Panc1 (cell line): Measurements from ENCODE around the gene LGALS13. TPM values are rescaled to one million over a fixed set of nuclear protein-coding genes. Genes with fewer than 3 reads are reported as not detected.

ENCODE experiments used
- ATAC-seq: fragments of 200-7000 bp; cut with Tn5 transposase; 2 replicates; pipeline ENCODE4 v1.9.1; 2020; ENCODE audit warnings: mild to moderate bottlenecking, moderate library complexity
- BruUV-seq: library from RNA; stranded (reverse); fragments of 400-500 nt; replicated peaks from 2 replicates; lab custom pipeline; 2021; lab: Mats Ljungman, UMichigan
- CTCF ChIA-PET: fragments of 300-600 bp; sonication (Branson Sonifier 250); formaldehyde crosslinking; loops from one replicate; lab custom pipeline; 2022; ENCODE audit warnings: antibody characterized with exemption; lab: Charles Lee
- POLR2A ChIA-PET: fragments of 300-600 bp; sonication (Branson Sonifier 250); formaldehyde crosslinking; loops from one replicate; lab custom pipeline; 2022; ENCODE audit warnings: antibody characterized with exemption; lab: Charles Lee
- DNase-seq: peaks from one replicate; pipeline ENCODE4 v3.0.0-alpha.2; 2010; ENCODE audit warnings: low read depth, low spot score
- H3K27ac ChIP-seq: 2 replicates; pipeline ENCODE4 v1.5.1; 2011; ENCODE audit warnings: mild to moderate bottlenecking, low read length, inconsistent platforms
- H3K27me3 ChIP-seq: fragments of 200-500 bp; sonication (Bioruptor generic); 2 replicates; pipeline ENCODE4 v1.6.0; 2014; ENCODE audit warnings: low read length, inconsistent platforms; ENCODE audit not compliant: control insufficient read depth, insufficient read depth
- H3K36me3 ChIP-seq: fragments of 200-500 bp; sonication (Bioruptor generic); 2 replicates; pipeline ENCODE4 v1.5.1; 2014; ENCODE audit warnings: inconsistent platforms, mild to moderate bottlenecking, low read length, moderate library complexity; ENCODE audit not compliant: control insufficient read depth, insufficient read depth
- H3K4me1 ChIP-seq: 2 replicates; pipeline ENCODE4 v1.5.1; 2011; ENCODE audit warnings: inconsistent platforms, mild to moderate bottlenecking, low read length, moderate library complexity; ENCODE audit not compliant: control insufficient read depth, insufficient read depth
- H3K4me3 ChIP-seq, 2 experiments: 2 replicates each; pipeline ENCODE4 v1.5.1; 2011 to 2012; ENCODE audit warnings: low read depth in 2 of 2, low read length in 2 of 2, mild to moderate bottlenecking in 2 of 2, inconsistent platforms in 1 of 2, moderate library complexity in 1 of 2
- H3K9me3 ChIP-seq: fragments of 200-500 bp; sonication (Bioruptor generic); 2 replicates; pipeline ENCODE4 v1.5.1; 2014; ENCODE audit warnings: low read depth, mild to moderate bottlenecking, inconsistent platforms, low read length, moderate library complexity; ENCODE audit not compliant: control insufficient read depth, insufficient read depth
- POLR2AphosphoS5 ChIP-seq: IDR thresholded peaks from 2 replicates; pipeline ENCODE4 v1.6.1; 2012; ENCODE audit warnings: mild to moderate bottlenecking, low read depth, low read length, moderate library complexity
- SIN3A ChIP-seq: IDR thresholded peaks from 2 replicates; pipeline ENCODE4 v1.6.1; 2012; ENCODE audit warnings: low read depth, mild to moderate bottlenecking, low read length, moderate library complexity, borderline replicate concordance; ENCODE audit not compliant: insufficient read depth
- TCF7L2 ChIP-seq: IDR thresholded peaks from 2 replicates; pipeline ENCODE4 v1.6.1; 2011; ENCODE audit warnings: mild to moderate bottlenecking, low read depth, low read length, inconsistent platforms
- in situ Hi-C: cut with HindIII; loops from 2 replicates; pipeline ENCODE4 v1.10.0; 2016; ENCODE audit warnings: low sequenced_read_pairs, low pct_unique_long_range_greater_than_20kb
- intact Hi-C: fragments of 100-400 bp; cut with micrococcal nuclease; formaldehyde crosslinking; loops from one replicate; pipeline ENCODE4 v1.10.0; 2022; ENCODE audit not compliant: unreplicated experiment
- total RNA-seq: library from RNA; stranded (reverse); gene quantifications from one replicate; pipeline ENCODE4 v1.2.1, GENCODE V29; 2021; ENCODE audit not compliant: unreplicated experiment
- TF ChIP-seq, protein P1 (sequence below), 2 experiments: IDR thresholded peaks; 2 replicates each; pipeline ENCODE4 v1.6.1; 2011 to 2012; ENCODE audit warnings: low read depth in 2 of 2, control low read depth in 1 of 2, low read length in 1 of 2, mild to moderate bottlenecking in 1 of 2, moderate library complexity in 1 of 2; ENCODE audit not compliant: insufficient read depth in 1 of 2
- TF ChIP-seq, protein P2 (sequence below): fragments of 450-650 bp; IDR thresholded peaks from 2 replicates; pipeline ENCODE4 v1.5.1; 2017; ENCODE audit warnings: mild to moderate bottlenecking

LGALS13 gene
- total RNA-seq, 1 experiment from 2014 or later = not detected

DNA sequence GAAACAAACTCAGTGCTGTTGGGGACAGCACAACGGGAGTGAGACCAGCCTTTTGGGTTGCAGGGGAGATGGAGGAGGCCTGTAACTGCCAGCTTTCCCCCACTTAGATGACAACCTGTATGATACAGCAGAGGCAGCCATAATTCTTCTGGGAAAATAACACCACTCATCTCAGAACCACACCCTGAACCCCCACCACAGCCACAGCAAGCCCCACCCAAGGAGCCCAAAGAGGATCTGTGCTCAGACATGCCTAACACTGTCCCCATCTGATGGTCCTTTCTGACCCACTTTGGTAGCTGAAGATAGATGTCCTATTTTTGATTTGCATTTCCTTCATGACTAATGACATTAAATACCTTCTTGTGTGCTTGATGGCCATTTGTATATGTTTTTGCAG lies 15.4 kb downstream of the LGALS13 start:
- peak; percentile 54; the same call in 1 of the 2 replicates for ATAC-seq
- POLR2A ChIA-PET = interaction anchor here (0.8 kb wide), 1 partner anchor 353 kb away, joined by 3 read pairs; no protein-coding TSS in a partner anchor
- BruUV-seq = no TSS peak

DNA sequence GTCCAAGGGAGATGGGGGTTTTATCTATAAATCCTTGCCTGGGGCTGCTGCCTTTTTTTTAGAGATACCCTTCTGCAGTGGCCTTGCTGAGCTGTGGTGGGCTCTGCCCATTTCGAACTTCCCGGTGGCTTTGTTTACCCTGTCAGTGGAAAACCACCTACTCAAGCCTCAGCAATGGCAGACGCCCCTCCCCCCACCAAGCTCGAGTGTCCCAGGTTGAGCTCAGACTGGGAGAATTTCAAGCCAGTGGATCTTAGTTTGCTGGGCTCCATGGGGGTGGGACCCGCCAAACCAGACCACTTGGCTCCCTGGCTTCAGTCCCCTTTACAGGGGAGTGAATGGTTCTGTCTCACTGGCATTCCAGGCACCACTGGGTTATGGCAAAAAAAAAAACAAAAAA lies 21.6 kb downstream of the LGALS13 start:
- no peak overlapping the region for H3K27ac ChIP-seq
- H3K4me3 ChIP-seq = no peak overlapping the region
- H3K4me1 ChIP-seq = no peaks in the 10 kb centered on the region
- peaks cover 60% of the 10 kb centered on the region for H3K27me3 ChIP-seq
- intact Hi-C loops (no loop called here), in situ Hi-C loops (loop anchor here (5.0 kb wide), 1 partner anchor 668 kb away; no protein-coding TSS in a partner anchor)
- no peak for DNase-seq
- no TSS peak for BruUV-seq
- H3K9me3 ChIP-seq = no peaks in the 10 kb centered on the region
- ChIA-PET CTCF (interaction anchor here (0.6 to 5.0 kb wide), 9 partner anchors 47 to 528 kb away, joined by 3 to 102 read pairs (median 4); partner anchors contain the start of gene RPS16), POLR2A (interaction anchor here (0.6 to 3.5 kb wide), 7 partner anchors 8 to 609 kb away, joined by 3 to 14 read pairs (median 7); partner anchors contain the start of genes RPS16 and SUPT5H)
- TF ChIP-seq TCF7L2 = no peak
- TF ChIP-seq, protein P1, sequence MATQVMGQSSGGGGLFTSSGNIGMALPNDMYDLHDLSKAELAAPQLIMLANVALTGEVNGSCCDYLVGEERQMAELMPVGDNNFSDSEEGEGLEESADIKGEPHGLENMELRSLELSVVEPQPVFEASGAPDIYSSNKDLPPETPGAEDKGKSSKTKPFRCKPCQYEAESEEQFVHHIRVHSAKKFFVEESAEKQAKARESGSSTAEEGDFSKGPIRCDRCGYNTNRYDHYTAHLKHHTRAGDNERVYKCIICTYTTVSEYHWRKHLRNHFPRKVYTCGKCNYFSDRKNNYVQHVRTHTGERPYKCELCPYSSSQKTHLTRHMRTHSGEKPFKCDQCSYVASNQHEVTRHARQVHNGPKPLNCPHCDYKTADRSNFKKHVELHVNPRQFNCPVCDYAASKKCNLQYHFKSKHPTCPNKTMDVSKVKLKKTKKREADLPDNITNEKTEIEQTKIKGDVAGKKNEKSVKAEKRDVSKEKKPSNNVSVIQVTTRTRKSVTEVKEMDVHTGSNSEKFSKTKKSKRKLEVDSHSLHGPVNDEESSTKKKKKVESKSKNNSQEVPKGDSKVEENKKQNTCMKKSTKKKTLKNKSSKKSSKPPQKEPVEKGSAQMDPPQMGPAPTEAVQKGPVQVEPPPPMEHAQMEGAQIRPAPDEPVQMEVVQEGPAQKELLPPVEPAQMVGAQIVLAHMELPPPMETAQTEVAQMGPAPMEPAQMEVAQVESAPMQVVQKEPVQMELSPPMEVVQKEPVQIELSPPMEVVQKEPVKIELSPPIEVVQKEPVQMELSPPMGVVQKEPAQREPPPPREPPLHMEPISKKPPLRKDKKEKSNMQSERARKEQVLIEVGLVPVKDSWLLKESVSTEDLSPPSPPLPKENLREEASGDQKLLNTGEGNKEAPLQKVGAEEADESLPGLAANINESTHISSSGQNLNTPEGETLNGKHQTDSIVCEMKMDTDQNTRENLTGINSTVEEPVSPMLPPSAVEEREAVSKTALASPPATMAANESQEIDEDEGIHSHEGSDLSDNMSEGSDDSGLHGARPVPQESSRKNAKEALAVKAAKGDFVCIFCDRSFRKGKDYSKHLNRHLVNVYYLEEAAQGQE (IDR thresholded peaks at IDR 0.05; ENCODE audit: insufficient read depth in 1 of 2, low read depth in 2 of 2, low read length in 1 of 2) = no peak
- no peak for TF ChIP-seq POLR2AphosphoS5
- TF ChIP-seq, protein P2, sequence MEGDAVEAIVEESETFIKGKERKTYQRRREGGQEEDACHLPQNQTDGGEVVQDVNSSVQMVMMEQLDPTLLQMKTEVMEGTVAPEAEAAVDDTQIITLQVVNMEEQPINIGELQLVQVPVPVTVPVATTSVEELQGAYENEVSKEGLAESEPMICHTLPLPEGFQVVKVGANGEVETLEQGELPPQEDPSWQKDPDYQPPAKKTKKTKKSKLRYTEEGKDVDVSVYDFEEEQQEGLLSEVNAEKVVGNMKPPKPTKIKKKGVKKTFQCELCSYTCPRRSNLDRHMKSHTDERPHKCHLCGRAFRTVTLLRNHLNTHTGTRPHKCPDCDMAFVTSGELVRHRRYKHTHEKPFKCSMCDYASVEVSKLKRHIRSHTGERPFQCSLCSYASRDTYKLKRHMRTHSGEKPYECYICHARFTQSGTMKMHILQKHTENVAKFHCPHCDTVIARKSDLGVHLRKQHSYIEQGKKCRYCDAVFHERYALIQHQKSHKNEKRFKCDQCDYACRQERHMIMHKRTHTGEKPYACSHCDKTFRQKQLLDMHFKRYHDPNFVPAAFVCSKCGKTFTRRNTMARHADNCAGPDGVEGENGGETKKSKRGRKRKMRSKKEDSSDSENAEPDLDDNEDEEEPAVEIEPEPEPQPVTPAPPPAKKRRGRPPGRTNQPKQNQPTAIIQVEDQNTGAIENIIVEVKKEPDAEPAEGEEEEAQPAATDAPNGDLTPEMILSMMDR = no peak
- no peak for TF ChIP-seq SIN3A
- ATAC-seq = no peak
- H3K36me3 ChIP-seq = no peaks in the 10 kb centered on the region

More for the DNA sequence above, 15.4 kb downstream of the LGALS13 start:
- H3K27ac ChIP-seq = no peak overlapping the region
- H3K27me3 ChIP-seq = peaks cover 35% of the 10 kb centered on the region
- no peaks in the 10 kb centered on the region for H3K4me1 ChIP-seq
- H3K36me3 ChIP-seq = no peaks in the 10 kb centered on the region
- H3K9me3 ChIP-seq = peaks cover 9% of the 10 kb centered on the region; the same call in 1 of the 2 replicates
- CTCF ChIA-PET = no interaction called here
- in situ Hi-C loops = no loop called here
- TF ChIP-seq SIN3A (no peak), POLR2AphosphoS5 (no peak), TCF7L2 (no peak)
- TF ChIP-seq, protein P1 (IDR thresholded peaks at IDR 0.05; ENCODE audit: insufficient read depth in 1 of 2, low read depth in 2 of 2, low read length in 1 of 2) = no peak
- TF ChIP-seq, protein P2 = no peak
- no peak for DNase-seq
- intact Hi-C loops = no loop called here
- H3K4me3 ChIP-seq = no peak overlapping the region
